GM23338 (cell line): ENCODE data around the gene RUVBL1. TPM values are rescaled to one million over a fixed set of nuclear protein-coding genes. Genes with fewer than 3 reads are reported as not detected.

Experiments used
- ATAC-seq: fragments of 200-7000 bp; cut with Tn5 transposase; 3 replicates; pipeline ENCODE4 v1.9.1; 2020
- DNase-seq: peaks from one replicate; pipeline ENCODE4 v3.0.0-alpha.2; 2015; ENCODE audit warnings: low spot score
- H2AFZ ChIP-seq: fragments of 200-600 bp; sonication (generic); 2 replicates; pipeline ENCODE4 v1.8.0; 2016; ENCODE audit warnings: antibody characterized with exemption, mild to moderate bottlenecking, moderate library complexity
- H3F3A ChIP-seq: fragments of 200-600 bp; sonication (generic); replicated peaks from 2 replicates; pipeline ENCODE4 v1.8.0; 2017; ENCODE audit warnings: antibody characterized with exemption, mixed run types, low read depth
- H3K27ac ChIP-seq: fragments of 200-600 bp; sonication (generic); 2 replicates; pipeline ENCODE4 v1.6.1; 2016; ENCODE audit warnings: low read depth
- H3K27me3 ChIP-seq: fragments of 200-600 bp; sonication (generic); 2 replicates; pipeline ENCODE4 v1.8.0; 2016; ENCODE audit warnings: mild to moderate bottlenecking, mixed run types, moderate library complexity; ENCODE audit not compliant: insufficient read depth
- H3K36me3 ChIP-seq: fragments of 200-600 bp; sonication (generic); 2 replicates; pipeline ENCODE4 v1.8.0; 2016; ENCODE audit warnings: mild to moderate bottlenecking; ENCODE audit not compliant: insufficient read depth
- H3K4me1 ChIP-seq: fragments of 200-600 bp; sonication (generic); 2 replicates; pipeline ENCODE4 v1.8.0; 2016; ENCODE audit warnings: mild to moderate bottlenecking, moderate library complexity; ENCODE audit not compliant: insufficient read depth
- H3K4me2 ChIP-seq: fragments of 200-600 bp; sonication (generic); 2 replicates; pipeline ENCODE4 v1.7.1; 2017; ENCODE audit warnings: mixed run types
- H3K4me3 ChIP-seq: fragments of 200-600 bp; sonication (generic); 2 replicates; pipeline ENCODE4 v1.6.1; 2016; ENCODE audit warnings: mixed run types
- H3K79me2 ChIP-seq: fragments of 200-600 bp; sonication (generic); replicated peaks from 2 replicates; pipeline ENCODE4 v1.8.0; 2017; ENCODE audit warnings: mild to moderate bottlenecking; ENCODE audit not compliant: insufficient read depth
- H3K9me2 ChIP-seq: fragments of 200-600 bp; sonication (generic); 2 replicates; pipeline ENCODE4 v1.8.0; 2017; ENCODE audit not compliant: insufficient read depth
- H4K20me1 ChIP-seq: fragments of 200-600 bp; sonication (generic); replicated peaks from 2 replicates; pipeline ENCODE4 v1.8.0; 2017; ENCODE audit warnings: mild to moderate bottlenecking; ENCODE audit not compliant: insufficient read depth
- H3K27ac Mint-ChIP-seq: 2 replicates; pipeline ENCODE4 v1.8.0; 2020; ENCODE audit warnings: inconsistent platforms, mild to moderate bottlenecking, moderate library complexity, mixed read lengths
- H3K27me3 Mint-ChIP-seq: 3 replicates; pipeline ENCODE4 v1.8.0; 2022; ENCODE audit warnings: low read depth, mild to moderate bottlenecking, moderate library complexity, mixed read lengths, inconsistent platforms; ENCODE audit not compliant: insufficient read depth, poor library complexity
- H3K36me3 Mint-ChIP-seq: 3 replicates; pipeline ENCODE4 v1.8.0; 2021; ENCODE audit warnings: low read depth, mild to moderate bottlenecking, inconsistent platforms, moderate library complexity, mixed read lengths
- H3K4me1 Mint-ChIP-seq: 3 replicates; pipeline ENCODE4 v1.8.0; 2020; ENCODE audit warnings: mild to moderate bottlenecking, inconsistent platforms, mixed read lengths
- H3K4me3 Mint-ChIP-seq: 3 replicates; pipeline ENCODE4 v1.8.0; 2021; ENCODE audit warnings: moderate library complexity, mild to moderate bottlenecking, inconsistent platforms, mixed read lengths
- H3K9me3 Mint-ChIP-seq: 3 replicates; pipeline ENCODE4 v1.8.0; 2020; ENCODE audit warnings: moderate library complexity, mild to moderate bottlenecking, inconsistent platforms, mixed read lengths
- EZH2phosphoT487 ChIP-seq: fragments of 200-600 bp; sonication (generic); IDR thresholded peaks from one replicate; pipeline ENCODE4 v1.8.1; 2018; ENCODE audit warnings: antibody characterized with exemption; ENCODE audit not compliant: unreplicated experiment
- JUNB ChIP-seq: IDR thresholded peaks from one replicate; pipeline ENCODE4 v1.6.1; 2016; ENCODE audit warnings: antibody characterized with exemption; ENCODE audit not compliant: unreplicated experiment
- POLR2AphosphoS5 ChIP-seq: IDR thresholded peaks from 2 replicates; pipeline ENCODE4 v1.6.1; 2016; ENCODE audit warnings: antibody characterized with exemption, low read depth
- REST ChIP-seq: IDR thresholded peaks from one replicate; pipeline ENCODE4 v1.6.1; 2018; ENCODE audit warnings: antibody characterized with exemption; ENCODE audit not compliant: unreplicated experiment
- polyA plus RNA-seq: library from polyadenylated mRNA; unstranded; fragments of >200 nt; fragmentation: Nextera tagmentation; extraction: Ambion mirVana; gene quantifications from 2 replicates; pipeline ENCODE4 v1.2.1, GENCODE V29; 2016
- total RNA-seq: library from RNA; depleted of rRNA; stranded (reverse); fragments of >200 nt; shearing (Covaris generic); gene quantifications from 2 replicates; pipeline ENCODE4 v1.2.3, GENCODE V29; 2014
- TF ChIP-seq, protein P1 (sequence below): fragments of 250-450 bp; sonication (Bioruptor Pico); IDR thresholded peaks from 2 replicates; pipeline ENCODE4 v1.5.0; 2020; ENCODE audit warnings: mild to moderate bottlenecking, moderate library complexity
- TF ChIP-seq, protein P2 (sequence below): IDR thresholded peaks from 2 replicates; pipeline ENCODE4 v1.6.1; 2016; ENCODE audit warnings: antibody characterized with exemption

The RUVBL1 gene
- total and polyA plus RNA-seq, 2 experiments from 2014 or later = 133 to 136 TPM

DNA sequence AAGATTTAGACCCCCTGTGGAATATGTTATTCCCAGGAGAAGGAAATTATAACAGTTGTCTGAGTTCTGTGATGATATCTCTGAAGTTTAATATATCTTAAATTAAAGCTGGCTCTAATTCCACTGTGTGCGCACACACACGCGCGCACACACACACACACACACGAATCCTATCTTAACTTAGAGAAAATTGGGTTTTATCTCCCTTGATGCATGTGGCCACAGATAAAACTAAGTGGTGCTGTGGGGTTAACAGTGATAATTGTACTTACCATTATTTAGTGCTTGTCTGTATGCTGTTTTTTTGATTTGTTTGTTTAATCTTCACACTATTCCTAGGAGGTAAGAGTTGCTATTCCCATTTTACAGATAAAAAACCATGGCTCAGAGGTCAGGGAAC, 37.0 kb upstream of the RUVBL1 start:
- H3K27ac ChIP-seq = no peak overlapping the region
- H3K36me3 ChIP-seq = 0 out of 2 replicates have a peak, but pooled peaks cover 5% of the 10 kb centered on the region
- H3K27me3 ChIP-seq = no peaks in the 10 kb centered on the region
- ATAC-seq (no peak), DNase-seq (no peak)
- H3K27ac Mint-ChIP-seq = no peak overlapping the region
- H3K36me3 Mint-ChIP-seq = peaks cover 31% of the 10 kb centered on the region
- no peaks in the 10 kb centered on the region for H3K9me2 ChIP-seq
- peaks cover 4% of the 10 kb centered on the region for H3K79me2 ChIP-seq
- no peak for TF ChIP-seq JUNB
- TF ChIP-seq EZH2phosphoT487 = no peak
- TF ChIP-seq, protein P1, sequence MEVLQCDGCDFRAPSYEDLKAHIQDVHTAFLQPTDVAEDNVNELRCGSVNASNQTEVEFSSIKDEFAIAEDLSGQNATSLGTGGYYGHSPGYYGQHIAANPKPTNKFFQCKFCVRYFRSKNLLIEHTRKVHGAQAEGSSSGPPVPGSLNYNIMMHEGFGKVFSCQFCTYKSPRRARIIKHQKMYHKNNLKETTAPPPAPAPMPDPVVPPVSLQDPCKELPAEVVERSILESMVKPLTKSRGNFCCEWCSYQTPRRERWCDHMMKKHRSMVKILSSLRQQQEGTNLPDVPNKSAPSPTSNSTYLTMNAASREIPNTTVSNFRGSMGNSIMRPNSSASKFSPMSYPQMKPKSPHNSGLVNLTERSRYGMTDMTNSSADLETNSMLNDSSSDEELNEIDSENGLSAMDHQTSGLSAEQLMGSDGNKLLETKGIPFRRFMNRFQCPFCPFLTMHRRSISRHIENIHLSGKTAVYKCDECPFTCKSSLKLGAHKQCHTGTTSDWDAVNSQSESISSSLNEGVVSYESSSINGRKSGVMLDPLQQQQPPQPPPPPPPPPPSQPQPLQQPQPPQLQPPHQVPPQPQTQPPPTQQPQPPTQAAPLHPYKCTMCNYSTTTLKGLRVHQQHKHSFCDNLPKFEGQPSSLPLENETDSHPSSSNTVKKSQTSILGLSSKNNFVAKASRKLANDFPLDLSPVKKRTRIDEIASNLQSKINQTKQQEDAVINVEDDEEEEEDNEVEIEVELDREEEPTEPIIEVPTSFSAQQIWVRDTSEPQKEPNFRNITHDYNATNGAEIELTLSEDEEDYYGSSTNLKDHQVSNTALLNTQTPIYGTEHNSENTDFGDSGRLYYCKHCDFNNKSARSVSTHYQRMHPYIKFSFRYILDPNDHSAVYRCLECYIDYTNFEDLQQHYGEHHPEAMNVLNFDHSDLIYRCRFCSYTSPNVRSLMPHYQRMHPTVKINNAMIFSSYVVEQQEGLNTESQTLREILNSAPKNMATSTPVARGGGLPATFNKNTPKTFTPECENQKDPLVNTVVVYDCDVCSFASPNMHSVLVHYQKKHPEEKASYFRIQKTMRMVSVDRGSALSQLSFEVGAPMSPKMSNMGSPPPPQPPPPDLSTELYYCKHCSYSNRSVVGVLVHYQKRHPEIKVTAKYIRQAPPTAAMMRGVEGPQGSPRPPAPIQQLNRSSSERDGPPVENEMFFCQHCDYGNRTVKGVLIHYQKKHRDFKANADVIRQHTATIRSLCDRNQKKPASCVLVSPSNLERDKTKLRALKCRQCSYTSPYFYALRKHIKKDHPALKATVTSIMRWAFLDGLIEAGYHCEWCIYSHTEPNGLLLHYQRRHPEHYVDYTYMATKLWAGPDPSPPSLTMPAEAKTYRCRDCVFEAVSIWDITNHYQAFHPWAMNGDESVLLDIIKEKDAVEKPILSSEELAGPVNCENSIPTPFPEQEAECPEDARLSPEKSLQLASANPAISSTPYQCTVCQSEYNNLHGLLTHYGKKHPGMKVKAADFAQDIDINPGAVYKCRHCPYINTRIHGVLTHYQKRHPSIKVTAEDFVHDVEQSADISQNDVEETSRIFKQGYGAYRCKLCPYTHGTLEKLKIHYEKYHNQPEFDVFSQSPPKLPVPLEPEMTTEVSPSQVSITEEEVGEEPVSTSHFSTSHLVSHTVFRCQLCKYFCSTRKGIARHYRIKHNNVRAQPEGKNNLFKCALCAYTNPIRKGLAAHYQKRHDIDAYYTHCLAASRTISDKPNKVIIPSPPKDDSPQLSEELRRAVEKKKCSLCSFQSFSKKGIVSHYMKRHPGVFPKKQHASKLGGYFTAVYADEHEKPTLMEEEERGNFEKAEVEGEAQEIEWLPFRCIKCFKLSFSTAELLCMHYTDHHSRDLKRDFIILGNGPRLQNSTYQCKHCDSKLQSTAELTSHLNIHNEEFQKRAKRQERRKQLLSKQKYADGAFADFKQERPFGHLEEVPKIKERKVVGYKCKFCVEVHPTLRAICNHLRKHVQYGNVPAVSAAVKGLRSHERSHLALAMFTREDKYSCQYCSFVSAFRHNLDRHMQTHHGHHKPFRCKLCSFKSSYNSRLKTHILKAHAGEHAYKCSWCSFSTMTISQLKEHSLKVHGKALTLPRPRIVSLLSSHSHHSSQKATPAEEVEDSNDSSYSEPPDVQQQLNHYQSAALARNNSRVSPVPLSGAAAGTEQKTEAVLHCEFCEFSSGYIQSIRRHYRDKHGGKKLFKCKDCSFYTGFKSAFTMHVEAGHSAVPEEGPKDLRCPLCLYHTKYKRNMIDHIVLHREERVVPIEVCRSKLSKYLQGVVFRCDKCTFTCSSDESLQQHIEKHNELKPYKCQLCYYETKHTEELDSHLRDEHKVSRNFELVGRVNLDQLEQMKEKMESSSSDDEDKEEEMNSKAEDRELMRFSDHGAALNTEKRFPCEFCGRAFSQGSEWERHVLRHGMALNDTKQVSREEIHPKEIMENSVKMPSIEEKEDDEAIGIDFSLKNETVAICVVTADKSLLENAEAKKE = no peak
- H2AFZ ChIP-seq = no peak overlapping the region
- no peaks in the 10 kb centered on the region for H3K9me3 Mint-ChIP-seq
- H3K4me1 ChIP-seq = no peaks in the 10 kb centered on the region; the same call in 1 of the 2 replicates
- H3K4me3 ChIP-seq = no peak overlapping the region
- H4K20me1 ChIP-seq = no peaks in the 10 kb centered on the region; the same call in 1 of the 2 replicates
- H3K4me1 Mint-ChIP-seq = peaks cover 4% of the 10 kb centered on the region
- H3F3A ChIP-seq = no peaks in the 10 kb centered on the region
- no peak overlapping the region for H3K4me3 Mint-ChIP-seq
- no peak overlapping the region for H3K4me2 ChIP-seq
- peaks cover 2% of the 10 kb centered on the region for H3K27me3 Mint-ChIP-seq

DNA sequence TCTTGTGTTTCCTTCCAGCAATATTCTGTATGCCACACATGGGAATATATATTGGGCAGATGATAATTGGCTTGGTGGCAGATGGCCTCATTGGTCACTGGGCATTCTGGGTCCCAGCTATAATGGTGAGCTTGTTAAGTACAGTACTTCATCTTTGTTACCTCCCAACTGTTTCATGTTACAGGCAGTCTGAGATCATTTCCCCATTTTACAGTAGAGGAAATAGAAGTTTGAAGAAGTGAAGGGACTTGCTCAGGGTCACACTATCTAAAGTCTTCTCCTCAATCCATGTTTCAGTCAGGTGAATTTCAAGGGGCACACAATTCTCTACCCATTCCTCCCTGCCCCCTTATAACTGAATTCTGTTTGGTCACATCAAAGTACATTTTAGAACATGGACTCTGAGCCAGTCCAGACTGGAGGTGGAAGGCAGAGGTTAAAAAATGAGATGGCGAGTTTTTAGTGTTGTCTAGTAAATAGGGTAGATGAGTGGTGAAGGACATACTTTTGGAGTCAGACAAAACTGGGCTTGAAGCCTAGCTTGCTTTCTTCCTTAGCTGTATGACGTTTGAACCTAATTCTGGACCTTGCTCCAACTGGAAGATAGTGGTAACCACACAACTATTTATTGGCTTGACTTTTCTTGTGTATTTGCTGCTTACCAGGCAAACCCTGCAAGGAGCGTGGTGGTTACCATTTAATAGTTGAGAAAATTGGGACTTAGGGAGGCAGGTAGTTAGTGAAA, 32.2 kb upstream of the RUVBL1 start:
- Mint-ChIP-seq H3K4me1 (peaks cover 3% of the 10 kb centered on the region; the same call in 2 of the 3 replicates), H3K4me3 (no peak overlapping the region), H3K9me3 (peaks cover 3% of the 10 kb centered on the region; the same call in 1 of the 3 replicates), H3K36me3 (peaks cover 34% of the 10 kb centered on the region), H3K27ac (no peak overlapping the region), H3K27me3 (peaks cover 2% of the 10 kb centered on the region)
- H2AFZ ChIP-seq = no peak overlapping the region
- peaks cover 4% of the 10 kb centered on the region; the same call in 1 of the 2 replicates for H4K20me1 ChIP-seq
- H3K27ac ChIP-seq = no peak overlapping the region
- ATAC-seq (no peak), DNase-seq (no peak)
- no peaks in the 10 kb centered on the region for H3K27me3 ChIP-seq
- H3K36me3 ChIP-seq = 0 out of 2 replicates have a peak, but pooled peaks cover 5% of the 10 kb centered on the region
- no peak overlapping the region for H3K4me2 ChIP-seq
- no peak overlapping the region for H3K4me3 ChIP-seq
- peaks cover 7% of the 10 kb centered on the region; the same call in 1 of the 2 replicates for H3F3A ChIP-seq
- H3K79me2 ChIP-seq = peaks cover 7% of the 10 kb centered on the region; the same call in 1 of the 2 replicates
- H3K9me2 ChIP-seq = no peaks in the 10 kb centered on the region
- peaks cover 5% of the 10 kb centered on the region; the same call in 1 of the 2 replicates for H3K4me1 ChIP-seq
- TF ChIP-seq REST (no peak), EZH2phosphoT487 (no peak), POLR2AphosphoS5 (no peak)
- TF ChIP-seq, protein P2, sequence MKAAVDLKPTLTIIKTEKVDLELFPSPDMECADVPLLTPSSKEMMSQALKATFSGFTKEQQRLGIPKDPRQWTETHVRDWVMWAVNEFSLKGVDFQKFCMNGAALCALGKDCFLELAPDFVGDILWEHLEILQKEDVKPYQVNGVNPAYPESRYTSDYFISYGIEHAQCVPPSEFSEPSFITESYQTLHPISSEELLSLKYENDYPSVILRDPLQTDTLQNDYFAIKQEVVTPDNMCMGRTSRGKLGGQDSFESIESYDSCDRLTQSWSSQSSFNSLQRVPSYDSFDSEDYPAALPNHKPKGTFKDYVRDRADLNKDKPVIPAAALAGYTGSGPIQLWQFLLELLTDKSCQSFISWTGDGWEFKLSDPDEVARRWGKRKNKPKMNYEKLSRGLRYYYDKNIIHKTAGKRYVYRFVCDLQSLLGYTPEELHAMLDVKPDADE = no peak
